OCI-LY1 (cell line): Measurements from ENCODE around the gene CCK.

Experiments
- H2AFZ ChIP-seq: fragments of 200-600 bp; sonication (generic), shearing (Covaris generic); 2 replicates; pipeline ENCODE4 v1.6.0; 2014; ENCODE audit warnings: antibody characterized with exemption, mild to moderate bottlenecking, low read length
- H3F3A ChIP-seq: fragments of 200-600 bp; sonication (generic), shearing (Covaris generic); 2 replicates; pipeline ENCODE4 v1.6.0; 2014; ENCODE audit warnings: mild to moderate bottlenecking, antibody characterized with exemption, low read length, moderate library complexity; ENCODE audit not compliant: insufficient read depth
- H3K27ac ChIP-seq: fragments of 200-600 bp; sonication (generic); 2 replicates; pipeline ENCODE4 v1.5.1; 2014; ENCODE audit warnings: low read length, mixed run types, mild to moderate bottlenecking, low read depth; ENCODE audit not compliant: poor library complexity, severe bottlenecking
- H3K27me3 ChIP-seq: fragments of 200-600 bp; sonication (generic); 2 replicates; pipeline ENCODE4 v1.6.0; 2014; ENCODE audit warnings: antibody characterized with exemption, mild to moderate bottlenecking, low read length, moderate library complexity; ENCODE audit not compliant: insufficient read depth
- H3K36me3 ChIP-seq: fragments of 200-600 bp; sonication (generic); 2 replicates; pipeline ENCODE4 v1.6.1; 2014; ENCODE audit warnings: mild to moderate bottlenecking, antibody characterized with exemption, low read length, moderate library complexity, mixed read lengths; ENCODE audit not compliant: insufficient read depth
- H3K4me1 ChIP-seq: fragments of 200-600 bp; sonication (generic); 2 replicates; pipeline ENCODE4 v1.5.1; 2014; ENCODE audit warnings: mild to moderate bottlenecking, low read length, moderate library complexity; ENCODE audit not compliant: insufficient read depth, severe bottlenecking
- H3K4me2 ChIP-seq: fragments of 200-600 bp; sonication (generic), shearing (Covaris generic); 2 replicates; pipeline ENCODE4 v1.6.1; 2014; ENCODE audit warnings: low read length
- H3K4me3 ChIP-seq: fragments of 200-600 bp; sonication (generic); 2 replicates; pipeline ENCODE4 v1.5.1; 2014; ENCODE audit warnings: low read length, low read depth, mild to moderate bottlenecking, mixed read lengths; ENCODE audit not compliant: poor library complexity, severe bottlenecking
- H3K79me2 ChIP-seq: fragments of 200-600 bp; shearing (Covaris generic); 2 replicates; pipeline ENCODE4 v1.6.1; 2016; ENCODE audit warnings: mixed run types, low read length, mixed read lengths; ENCODE audit not compliant: insufficient read depth
- H3K9ac ChIP-seq: fragments of 200-600 bp; sonication (generic), shearing (Covaris generic); 2 replicates; pipeline ENCODE4 v1.6.1; 2014; ENCODE audit warnings: mild to moderate bottlenecking, low read length, mixed read lengths
- H3K9me2 ChIP-seq: fragments of 200-600 bp; sonication (generic), shearing (Covaris generic); 2 replicates; pipeline ENCODE4 v1.6.1; 2014; ENCODE audit warnings: low read depth, mild to moderate bottlenecking, low read length, mixed read lengths
- H3K9me3 ChIP-seq: fragments of 200-600 bp; shearing (Covaris generic); 2 replicates; pipeline ENCODE4 v1.6.1; 2014; ENCODE audit warnings: low read length, mixed read lengths
- H4K20me1 ChIP-seq: fragments of 200-600 bp; sonication (generic), shearing (Covaris generic); 2 replicates; pipeline ENCODE4 v1.6.0; 2016; ENCODE audit warnings: mild to moderate bottlenecking, low read length; ENCODE audit not compliant: insufficient read depth
- CTCF ChIP-seq: fragments of 200-600 bp; sonication (generic), shearing (Covaris generic); IDR thresholded peaks from 2 replicates; pipeline ENCODE4 v1.5.1; 2017; ENCODE audit warnings: mild to moderate bottlenecking, antibody characterized with exemption, low read length, moderate library complexity, mixed read lengths
- EZH2 ChIP-seq: fragments of 200-600 bp; sonication (generic), shearing (Covaris generic); IDR thresholded peaks from 2 replicates; pipeline ENCODE4 v1.8.0; 2017; ENCODE audit warnings: borderline replicate concordance, mixed run types, mild to moderate bottlenecking, antibody characterized with exemption, low read length, moderate library complexity, mixed read lengths

Gene CCK

GRCh38 chr3:42222942-42223693 is 42.9 kb downstream of the CCK start:
- H3K36me3 ChIP-seq, result peaks cover 71% of the 10 kb centered on the region
- H3F3A ChIP-seq, result no peaks in the 10 kb centered on the region; the same call in 1 of the 2 replicates
- no peak for TF ChIP-seq CTCF
- no peak for TF ChIP-seq EZH2
- no peaks in the 10 kb centered on the region for H3K9me3 ChIP-seq
- no peak overlapping the region for H3K27ac ChIP-seq
- no peaks in the 10 kb centered on the region for H3K9me2 ChIP-seq
- H3K4me3 ChIP-seq, result no peak overlapping the region
- peaks cover 6% of the 10 kb centered on the region for H3K4me1 ChIP-seq
- H3K27me3 ChIP-seq, result no peaks in the 10 kb centered on the region
- no peak overlapping the region for H3K9ac ChIP-seq
- no peak overlapping the region for H3K4me2 ChIP-seq
- no peaks in the 10 kb centered on the region for H4K20me1 ChIP-seq
- no peak overlapping the region for H2AFZ ChIP-seq
- H3K79me2 ChIP-seq, result no peaks in the 10 kb centered on the region

GRCh38 chr3:42220436-42221121 is 45.4 kb downstream of the CCK start:
- Histone ChIP-seq H3K4me2 (no peak overlapping the region), H4K20me1 (no peaks in the 10 kb centered on the region), H2AFZ (no peak overlapping the region), H3K36me3 (peaks cover 78% of the 10 kb centered on the region), H3K9me3 (no peaks in the 10 kb centered on the region), H3F3A (no peaks in the 10 kb centered on the region; the same call in 1 of the 2 replicates), H3K27me3 (no peaks in the 10 kb centered on the region), H3K9ac (no peak overlapping the region), H3K9me2 (no peaks in the 10 kb centered on the region), H3K4me1 (peaks cover 21% of the 10 kb centered on the region), H3K4me3 (no peak overlapping the region), H3K27ac (no peak overlapping the region), H3K79me2 (no peaks in the 10 kb centered on the region)
- TF ChIP-seq EZH2, result no peak
- TF ChIP-seq CTCF, result no peak

- H3K4me3 ChIP-seq, result no peak overlapping the region
- H3K4me1 ChIP-seq, result peaks cover 49% of the 10 kb centered on the region
- H3K36me3 ChIP-seq, result peaks cover 66% of the 10 kb centered on the region
- no peaks in the 10 kb centered on the region for H3K9me3 ChIP-seq
- H3K4me2 ChIP-seq, result peak overlapping the region; percentile 28; the same call in 1 of the 2 replicates
- H3K9me2 ChIP-seq, result no peaks in the 10 kb centered on the region
- no peaks in the 10 kb centered on the region for H3K79me2 ChIP-seq
- no peaks in the 10 kb centered on the region for H3K27me3 ChIP-seq
- H2AFZ ChIP-seq, result no peak overlapping the region
- peak overlapping the region; percentile 84 for H3K27ac ChIP-seq
- TF ChIP-seq EZH2 (no peak), CTCF (no peak)
- H3F3A ChIP-seq, result no peaks in the 10 kb centered on the region
- no peak overlapping the region; the same call in 1 of the 2 replicates for H3K9ac ChIP-seq
- H4K20me1 ChIP-seq, result no peaks in the 10 kb centered on the region
These were observed 49.1 kb downstream of the CCK start for GRCh38 chr3:42216931-42217333.
